A673 (cell line): ENCODE results near the gene KRTAP10-2. TPM values are rescaled to one million over a fixed set of nuclear protein-coding genes. Genes with fewer than 3 reads are reported as not detected.
A peak's percentile ranks its signal among the peaks of the same experiment; 100 is the strongest.
"Not testable (repeated sequence)": the region's sequence is repeated elsewhere in the genome, so short reads cannot be mapped to it uniquely, and the experiment has no call there.

ENCODE experiments used
- BruUV-seq: library from RNA; stranded (reverse); fragments of 400-500 nt; replicated peaks from 2 replicates; lab custom pipeline; 2021; lab: Mats Ljungman, UMichigan
- CTCF ChIA-PET: fragments of 300-600 bp; sonication (Branson Sonifier 250); formaldehyde crosslinking; loops from one replicate; lab custom pipeline; 2022; ENCODE audit warnings: antibody characterized with exemption; lab: Charles Lee
- POLR2A ChIA-PET: fragments of 300-600 bp; sonication (Branson Sonifier 250); formaldehyde crosslinking; loops from one replicate; lab custom pipeline; 2022; ENCODE audit warnings: antibody characterized with exemption; ENCODE audit not compliant: low non-redundant PET; lab: Charles Lee
- DNase-seq: peaks from one replicate; pipeline ENCODE4 v3.0.0-alpha.2; 2015; ENCODE audit warnings: low spot score
- H3K27ac ChIP-seq: fragments of 200-600 bp; sonication (generic); 2 replicates; pipeline ENCODE4 v1.5.1; 2016; ENCODE audit warnings: mixed run types, low read depth, mild to moderate bottlenecking, mixed read lengths, antibody characterized with exemption, low read length; ENCODE audit not compliant: poor library complexity, severe bottlenecking
- H3K27me3 ChIP-seq: fragments of 200-600 bp; sonication (generic); replicated peaks from 2 replicates; pipeline ENCODE4 v1.6.1; 2017; ENCODE audit warnings: mixed run types, low read depth, mild to moderate bottlenecking, mixed read lengths, antibody characterized with exemption, low read length; ENCODE audit not compliant: insufficient read depth, poor library complexity
- H3K36me3 ChIP-seq: fragments of 200-600 bp; sonication (generic); 2 replicates; pipeline ENCODE4 v1.6.1; 2016; ENCODE audit warnings: mixed run types, mild to moderate bottlenecking, mixed read lengths, antibody characterized with exemption, low read length; ENCODE audit not compliant: insufficient read depth, poor library complexity, severe bottlenecking
- H3K4me1 ChIP-seq: fragments of 200-600 bp; sonication (generic); 2 replicates; pipeline ENCODE4 v1.6.1; 2017; ENCODE audit warnings: mixed run types, mild to moderate bottlenecking, mixed read lengths, antibody characterized with exemption, low read length; ENCODE audit not compliant: insufficient read depth, poor library complexity, severe bottlenecking
- H3K4me3 ChIP-seq: fragments of 200-600 bp; sonication (generic); 2 replicates; pipeline ENCODE4 v1.5.1; 2016; ENCODE audit warnings: low read depth, mixed run types, mild to moderate bottlenecking, mixed read lengths, low read length; ENCODE audit not compliant: poor library complexity, severe bottlenecking
- H3K9me3 ChIP-seq: fragments of 200-600 bp; sonication (generic); 2 replicates; pipeline ENCODE4 v1.6.1; 2016; ENCODE audit warnings: mixed run types, low read depth, mild to moderate bottlenecking, mixed read lengths, antibody characterized with exemption, low read length; ENCODE audit not compliant: poor library complexity, severe bottlenecking
- CTCF ChIP-seq: fragments of 300-800, 200-600 bp; sonication (generic); conservative IDR thresholded peaks from 2 replicates; pipeline ENCODE4 v1.5.1; 2017; ENCODE audit warnings: low read depth, mild to moderate bottlenecking, antibody characterized with exemption, low read length, moderate library complexity, mixed read lengths
- EZH2 ChIP-seq: fragments of 200-600 bp; sonication (generic); IDR thresholded peaks from 2 replicates; pipeline ENCODE4 v1.6.1; 2017; ENCODE audit warnings: borderline replicate concordance, low read depth, mild to moderate bottlenecking, mixed read lengths, antibody characterized with exemption, low read length; ENCODE audit not compliant: poor library complexity, severe bottlenecking
- intact Hi-C: fragments of 100-400 bp; cut with micrococcal nuclease; formaldehyde crosslinking; loops from one replicate; pipeline ENCODE4 v1.10.0; 2022; ENCODE audit not compliant: unreplicated experiment
- total RNA-seq: library from RNA; stranded (reverse); gene quantifications from 2 replicates; pipeline ENCODE4 v1.2.3, GENCODE V29; 2021

Gene KRTAP10-2
- total RNA-seq, 1 experiment from 2014 or later: 0.69 TPM

- Histone ChIP-seq H3K9me3 (no peaks in the 10 kb centered on the region), H3K36me3 (no peaks in the 10 kb centered on the region), H3K27me3 (no peaks in the 10 kb centered on the region), H3K4me3 (no peak overlapping the region), H3K27ac (no peak overlapping the region), H3K4me1 (no peaks in the 10 kb centered on the region)
- POLR2A ChIA-PET: no interaction called here
- TF ChIP-seq EZH2 (no peak), CTCF (no peak)
- CTCF ChIA-PET: no interaction called here
- intact Hi-C loops: no loop called here
- BruUV-seq: no TSS peak
- no peak for DNase-seq
Observed at GRCh38 chr21:44575307-44576024, 24.2 kb upstream of the KRTAP10-2 start.

GRCh38 chr21:44574457-44575306, 23.4 kb upstream of the KRTAP10-2 start:
- CTCF ChIA-PET: interaction anchor here (0.6 kb wide), 1 partner anchor 179 kb away, joined by 4 read pairs; no protein-coding TSS in a partner anchor
- POLR2A ChIA-PET: no interaction called here
- H3K36me3 ChIP-seq: no peaks in the 10 kb centered on the region
- no TSS peak for BruUV-seq
- no peaks in the 10 kb centered on the region for H3K4me1 ChIP-seq
- intact Hi-C loops: no loop called here
- no peak for TF ChIP-seq EZH2
- no peak for TF ChIP-seq CTCF
- no peak overlapping the region for H3K27ac ChIP-seq
- no peaks in the 10 kb centered on the region for H3K9me3 ChIP-seq
- H3K4me3 ChIP-seq: no peak overlapping the region
- no peaks in the 10 kb centered on the region for H3K27me3 ChIP-seq
- peak; percentile 38 for DNase-seq

- POLR2A ChIA-PET, H3K36me3 ChIP-seq, BruUV-seq, intact Hi-C loops, H3K4me3 ChIP-seq, H3K27me3 ChIP-seq, H3K4me1 ChIP-seq, DNase-seq, H3K9me3 ChIP-seq, H3K27ac ChIP-seq: not testable (repeated sequence)
- CTCF ChIA-PET: interaction anchor here (0.6 kb wide), 1 partner anchor 180 kb away, joined by 4 read pairs; no protein-coding TSS in a partner anchor
Observed at GRCh38 chr21:44573630-44574456, 22.5 kb upstream of the KRTAP10-2 start, which contains the start of gene KRTAP10-4. TSS of gene KRTAP10-4 (plus strand) at chr21:44573729. CDS start at chr21:44573759, 30 bp downstream.
